Dedifferentiated amniotic fluid mesenchymal stem cell (primary cell): Measurements from ENCODE around the gene INIP.
"Not testable (repeated sequence)": the region's sequence is repeated elsewhere in the genome, so short reads cannot be mapped to it uniquely, and the experiment has no call there.

ENCODE experiments used
- DNase-seq: peaks from one replicate; pipeline ENCODE4 v3.0.0-alpha.2; 2016; ENCODE audit errors: extremely low spot score

INIP gene

DNA sequence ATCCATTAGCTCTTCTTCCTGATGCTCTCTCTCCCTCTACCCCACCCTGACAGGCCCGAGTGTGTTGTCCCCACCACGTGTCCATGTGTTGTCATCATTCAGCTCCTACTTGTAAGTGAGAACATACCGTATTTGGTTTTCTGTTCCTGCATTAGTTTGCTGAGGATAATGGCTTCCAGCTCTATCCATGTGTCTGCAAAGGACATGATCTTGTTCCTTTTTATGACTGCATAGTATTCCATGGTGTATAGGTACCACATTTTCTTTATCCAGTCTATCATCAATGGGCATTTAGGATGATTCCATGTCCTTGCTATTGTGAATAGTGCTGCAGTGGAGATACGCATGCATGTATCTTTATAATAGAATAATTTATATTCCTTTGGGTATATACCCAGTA lies 44.7 kb downstream of the INIP start:
- DNase-seq, result not testable (repeated sequence)

DNA sequence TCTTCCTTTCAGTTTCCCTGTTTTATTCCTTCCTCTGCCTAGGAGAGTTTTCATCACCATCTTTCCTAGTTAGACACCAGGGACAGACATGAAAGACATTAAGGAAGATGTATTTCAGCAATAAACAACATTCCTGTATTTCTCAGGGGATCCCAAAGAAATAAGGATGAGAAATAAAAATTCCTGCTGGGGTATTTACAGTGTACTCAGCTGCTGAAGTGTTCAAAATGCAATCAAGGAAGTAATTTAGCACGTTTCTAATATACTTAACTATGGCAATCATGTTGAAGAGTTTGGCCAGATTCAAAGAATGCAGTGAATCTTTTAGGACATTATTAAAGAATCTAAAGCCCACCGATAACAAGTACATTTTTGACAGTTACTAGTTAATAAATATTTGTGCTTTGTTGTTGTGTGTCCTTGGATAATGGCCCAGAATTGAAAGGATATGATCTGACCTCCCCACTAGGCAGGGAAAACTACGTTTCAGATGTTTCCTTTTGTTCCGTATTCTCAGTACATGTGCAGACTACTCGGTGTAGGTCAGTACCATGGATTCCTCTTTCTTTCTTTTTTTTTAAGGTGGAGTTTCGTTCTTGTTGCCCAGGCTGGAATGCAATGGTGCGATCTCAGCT lies 46.8 kb downstream of the INIP start:
- no peak for DNase-seq

DNA sequence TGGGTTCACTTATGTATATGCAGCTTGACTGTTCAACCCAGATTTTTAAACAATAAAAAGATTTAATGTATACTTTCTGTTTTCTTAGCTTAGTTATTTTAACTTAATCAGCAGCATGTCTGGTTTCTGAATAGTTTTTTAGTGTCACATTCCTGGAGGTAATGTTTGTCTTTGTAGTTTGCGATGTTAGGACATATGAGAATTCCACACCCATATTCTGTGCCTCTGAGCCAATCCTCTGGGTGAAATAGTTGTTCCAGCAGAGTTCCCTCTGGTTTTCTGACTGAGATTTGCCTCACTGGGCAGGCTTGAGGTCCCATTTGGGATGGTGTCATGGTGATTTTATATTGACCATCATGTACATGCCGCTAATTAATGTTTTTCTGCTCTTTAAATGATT lies 48.6 kb downstream of the INIP start:
- DNase-seq, result no peak

DNA sequence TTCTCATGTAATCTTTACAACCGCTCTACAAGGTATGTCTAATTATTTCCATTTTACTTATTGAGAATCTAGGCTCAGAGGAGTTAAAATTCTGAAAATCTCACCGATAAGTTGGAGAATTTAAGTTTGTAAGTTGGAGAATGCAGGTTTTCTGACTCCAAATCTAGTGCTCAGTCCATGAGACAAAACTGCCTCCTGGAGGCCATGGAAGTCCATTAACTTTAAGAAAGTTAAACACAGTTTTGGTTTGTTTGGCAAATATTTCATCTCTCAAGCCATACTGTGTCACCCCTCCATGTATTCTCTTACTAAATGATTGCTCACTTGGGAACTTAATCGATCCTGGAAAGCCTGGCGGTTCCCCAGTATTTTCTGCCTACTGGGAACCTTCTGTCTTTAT lies 52.6 kb downstream of the INIP start:
- DNase-seq, result no peak

DNA sequence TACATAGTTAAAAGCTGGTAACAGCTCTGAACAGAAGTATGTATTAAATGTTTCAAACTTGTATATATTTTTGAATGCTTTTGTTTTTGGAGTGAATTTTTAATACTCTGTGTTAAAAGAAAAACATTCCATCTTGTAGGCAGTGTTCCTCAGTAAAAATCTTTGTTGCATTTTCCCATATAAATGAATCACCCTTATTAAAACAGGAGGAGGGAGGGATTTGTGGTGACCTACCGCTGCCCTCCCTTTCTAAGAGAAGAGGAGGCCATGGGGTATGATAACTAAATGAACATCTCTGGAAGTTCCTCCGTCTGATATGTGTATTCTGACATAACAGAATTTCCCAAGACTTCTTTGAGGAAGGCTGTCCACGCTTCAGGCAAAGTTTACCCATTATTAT lies 53.4 kb downstream of the INIP start:
- no peak for DNase-seq

DNA sequence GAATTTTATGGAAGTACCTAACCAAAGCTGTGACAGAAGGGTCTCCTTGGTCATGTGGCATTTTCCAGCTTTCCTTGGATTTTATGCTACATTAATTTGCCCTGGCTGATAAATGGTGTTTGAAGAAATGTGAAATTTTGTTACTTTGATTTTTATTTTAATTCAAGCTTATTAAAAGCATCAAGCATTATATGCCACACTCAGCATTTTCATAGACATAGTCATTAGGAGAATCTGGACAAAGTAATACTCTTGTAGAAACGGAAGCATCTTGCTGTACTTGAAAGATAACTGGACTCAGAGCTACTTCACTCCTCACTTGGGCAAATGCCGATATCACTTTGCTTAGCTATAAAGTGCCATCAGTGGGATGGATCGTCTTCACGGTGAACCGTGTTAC lies 54.2 kb downstream of the INIP start:
- no peak for DNase-seq

DNA sequence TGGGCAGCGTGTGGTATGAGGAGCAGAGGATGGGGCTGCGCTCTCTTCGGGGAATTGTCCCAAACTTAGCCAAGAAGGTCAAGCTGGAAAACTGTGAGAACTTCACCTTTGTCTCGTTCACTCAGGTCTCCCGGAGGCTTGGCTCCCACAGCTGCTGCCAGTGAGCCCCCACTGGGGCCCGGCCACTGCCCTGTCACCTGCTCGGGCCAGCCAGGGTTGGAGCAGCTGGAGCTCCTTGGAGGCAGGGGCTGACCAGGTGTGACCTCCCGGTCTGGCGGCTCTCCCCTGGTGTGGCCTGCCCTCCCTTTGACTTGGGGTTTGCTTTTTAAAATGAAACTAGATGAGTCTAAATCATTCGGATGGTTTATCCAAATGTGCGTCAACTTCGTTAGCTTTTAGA lies 58.0 kb downstream of the INIP start:
- DNase-seq, result no peak

DNA sequence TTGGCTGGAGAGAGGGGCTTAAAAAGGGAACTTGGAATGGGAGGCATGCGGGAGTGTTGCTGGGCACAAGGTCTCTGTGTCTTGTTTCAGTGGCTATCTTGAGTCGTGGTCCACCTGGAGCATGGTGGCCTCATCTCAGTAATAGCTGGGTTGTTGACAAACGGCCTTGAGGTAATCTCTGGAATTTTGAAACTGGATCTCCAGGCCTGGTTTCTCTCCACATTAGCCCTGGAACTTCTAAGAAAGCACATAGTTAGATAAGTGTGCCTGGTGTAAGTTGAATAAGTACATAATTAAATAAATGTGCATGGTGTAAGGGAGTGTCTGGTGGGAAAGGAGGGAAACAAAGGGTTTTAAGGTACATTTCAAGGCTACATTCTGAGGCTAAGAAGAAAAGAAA lies 62.2 kb downstream of the INIP start:
- DNase-seq, result no peak

DNA sequence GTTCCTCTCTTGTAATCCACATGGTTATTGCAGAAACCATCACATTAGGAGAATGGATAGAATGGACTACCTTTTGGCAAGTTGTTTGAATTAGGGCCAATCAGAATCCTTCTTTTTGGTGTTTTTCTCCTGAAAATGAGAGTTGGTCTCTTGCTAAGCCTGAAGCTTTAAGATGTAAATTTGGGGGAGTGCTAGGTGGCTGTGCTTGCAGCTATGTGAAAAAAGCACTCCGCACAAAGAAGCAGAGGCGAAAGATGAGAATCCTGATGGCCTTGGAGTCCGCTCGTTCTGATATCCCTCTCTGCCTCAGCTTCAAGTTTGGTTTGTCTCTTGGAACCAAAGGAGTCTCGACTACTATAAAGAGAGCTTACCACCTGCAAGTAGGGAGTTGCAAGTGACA lies 63.6 kb downstream of the INIP start:
- DNase-seq, result no peak

DNA sequence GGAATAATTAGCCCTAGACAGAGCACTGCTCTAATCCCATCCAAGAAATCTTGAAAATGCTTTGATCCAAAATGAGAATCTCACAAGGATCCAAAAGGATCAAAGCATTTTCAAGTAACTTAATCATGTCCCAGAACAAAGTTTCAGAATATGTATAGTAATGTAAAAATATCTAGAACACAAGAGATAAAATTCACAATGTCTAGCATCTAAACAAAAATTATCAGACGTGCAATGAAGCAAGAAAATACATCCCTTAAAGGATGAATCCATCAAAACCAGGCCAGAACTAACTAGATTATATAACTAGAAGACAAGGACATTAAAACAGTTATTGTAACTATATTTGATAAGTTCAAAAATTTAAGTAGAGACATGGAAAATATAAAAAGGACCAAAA lies 69.3 kb downstream of the INIP start:
- DNase-seq, result no peak

DNA sequence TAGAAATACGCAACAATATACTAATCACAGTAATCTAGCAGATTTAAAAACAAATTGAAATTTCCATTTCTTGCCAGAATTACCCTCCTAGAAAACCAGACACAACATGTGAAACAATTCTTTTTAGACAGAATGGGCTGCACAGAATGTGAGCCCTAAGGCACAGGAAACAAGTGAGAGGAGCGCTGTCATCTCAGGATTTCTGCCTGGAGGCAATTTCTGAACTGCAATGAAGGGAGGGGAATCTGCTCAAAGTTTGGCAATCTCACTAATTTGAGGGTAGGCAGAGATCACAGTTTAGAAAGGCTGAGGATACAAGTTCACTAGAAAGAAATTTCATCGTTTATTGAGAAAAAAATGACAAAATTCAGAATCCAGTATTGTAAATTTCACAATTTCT lies 70.3 kb downstream of the INIP start:
- no peak for DNase-seq

DNA sequence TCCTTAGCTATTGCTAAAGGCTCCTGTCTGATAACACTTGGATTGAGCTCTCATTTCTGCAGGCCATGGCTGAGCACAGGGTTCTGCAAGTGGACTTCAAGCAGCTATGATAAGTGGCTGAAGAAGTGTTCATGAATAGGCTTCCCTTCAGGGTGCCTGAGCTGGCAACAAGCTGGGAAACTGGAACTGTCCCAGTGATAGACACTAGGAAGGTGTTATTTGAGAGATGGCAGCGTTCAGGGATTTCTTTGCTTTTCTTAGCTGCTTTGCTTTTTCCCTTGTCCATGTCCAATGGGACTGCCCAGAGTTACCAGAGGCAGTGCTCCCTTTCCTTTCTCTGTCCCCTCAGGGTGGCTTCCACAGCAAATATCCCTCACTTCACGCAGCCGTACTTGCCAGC lies 75.8 kb downstream of the INIP start:
- no peak for DNase-seq

DNA sequence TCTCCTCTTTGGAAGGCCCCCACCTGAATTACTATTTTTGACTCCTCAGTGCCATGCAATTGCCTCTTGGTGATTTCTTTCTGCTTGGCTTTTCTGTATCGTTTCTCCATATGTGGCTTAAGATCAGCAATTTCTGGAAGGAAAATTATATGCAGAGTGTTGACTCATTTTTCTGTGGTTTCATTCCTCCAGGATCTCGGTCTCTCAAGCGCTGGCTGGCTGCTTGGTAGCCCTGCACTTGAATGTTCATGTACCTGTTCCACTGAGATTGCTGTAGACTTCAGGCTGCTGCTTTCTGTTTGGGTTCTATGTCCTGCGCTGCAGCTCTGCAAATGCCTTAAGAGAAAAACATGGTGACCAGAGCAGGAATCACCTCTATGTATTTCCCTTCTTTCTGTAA lies 77.6 kb downstream of the INIP start:
- no peak for DNase-seq
